A549 (cell line): Measurements from ENCODE around the gene RESF1. TPM values are rescaled to one million over a fixed set of nuclear protein-coding genes. Genes with fewer than 3 reads are reported as not detected.
"Not testable (repeated sequence)": the region's sequence is repeated elsewhere in the genome, so short reads cannot be mapped to it uniquely, and the experiment has no call there.

Experiments
- ATAC-seq, 2 experiments: fragments of 200-7000 bp in 1 of 2; fragments of >200 bp in 1 of 2; cut with Nextera tagmentation in 1 of 2; cut with Tn5 transposase in 1 of 2; 3 replicates each; pipeline versions ENCODE4 v1.8.0 to v1.9.1; 2018 to 2020; ENCODE audit warnings: mild to moderate bottlenecking in 1 of 2, moderate library complexity in 1 of 2
- CTCF ChIA-PET: fragments of 300-600 bp; sonication (Branson Sonifier 250); formaldehyde crosslinking; extraction: SDS; loops from one replicate; lab custom pipeline; 2021; ENCODE audit warnings: antibody characterized with exemption, inconsistent platforms; lab: Yijun Ruan, JAX
- POLR2A ChIA-PET: fragments of 350-600 bp; formaldehyde crosslinking; extraction: SDS; loops from one replicate; lab custom pipeline; 2021; ENCODE audit warnings: antibody characterized with exemption, inconsistent platforms; lab: Yijun Ruan, JAX
- DNase-seq, 2 experiments: peaks; one replicate each; pipeline versions ENCODE4 v3.0.0 to v3.0.0-alpha.2; 2011 to 2016; ENCODE audit warnings: low read depth in 1 of 2, low spot score in 1 of 2
- FAIRE-seq: peaks from 2 replicates; lab custom pipeline; 2011; peaks lifted over from hg19 to GRCh38; lab: Jason Lieb, UNC
- H3K27ac ChIP-seq, 2 experiments: fragments of >200 bp; sonication (Bioruptor Twin); formaldehyde crosslinking; 3 replicates each; pipeline ENCODE4 v1.5.1; 2016 to 2017
- H3K4me1 ChIP-seq: fragments of >200 bp; sonication (Bioruptor Twin); formaldehyde crosslinking; 3 replicates; pipeline ENCODE4 v1.6.1; 2016
- H3K4me2 ChIP-seq: fragments of >200 bp; sonication (Bioruptor Twin); formaldehyde crosslinking; 3 replicates; pipeline ENCODE4 v1.6.1; 2016
- H3K4me3 ChIP-seq: fragments of >200 bp; sonication (Bioruptor Twin); formaldehyde crosslinking; 3 replicates; pipeline ENCODE4 v1.5.1; 2016
- H3K9me3 ChIP-seq: fragments of >200 bp; sonication (Bioruptor Twin); formaldehyde crosslinking; 3 replicates; pipeline ENCODE4 v1.6.1; 2016
- CBX2 ChIP-seq: fragments of 200-600 bp; sonication (generic); IDR thresholded peaks from 2 replicates; pipeline ENCODE4 v1.6.1; 2016; ENCODE audit warnings: low read depth, mild to moderate bottlenecking, borderline replicate concordance
- CHD4 ChIP-seq: fragments of 200-600 bp; sonication (generic); IDR thresholded peaks from 2 replicates; pipeline ENCODE4 v1.6.1; 2016; ENCODE audit warnings: antibody characterized with exemption, mild to moderate bottlenecking, borderline replicate concordance
- EHMT2 ChIP-seq: fragments of 200-600 bp; sonication (generic); IDR thresholded peaks from 2 replicates; pipeline ENCODE4 v1.6.1; 2016; ENCODE audit warnings: antibody characterized with exemption, low read depth, mild to moderate bottlenecking, moderate library complexity
- FOSB ChIP-seq: fragments of 250-450 bp; sonication (Bioruptor Pico); IDR thresholded peaks from 2 replicates; pipeline ENCODE4 v1.5.0; 2020; ENCODE audit warnings: mild to moderate bottlenecking, moderate library complexity
- GATA3 ChIP-seq: IDR thresholded peaks from 2 replicates; pipeline ENCODE4 v1.6.1; 2012; ENCODE audit warnings: borderline replicate concordance
- HEYL ChIP-seq: fragments of 250-450 bp; sonication (Bioruptor Pico); IDR thresholded peaks from 2 replicates; pipeline ENCODE4 v1.8.0; 2021; ENCODE audit warnings: mild to moderate bottlenecking, moderate library complexity
- HOXB13 ChIP-seq: fragments of 250-450 bp; sonication (Bioruptor Pico); IDR thresholded peaks from 2 replicates; pipeline ENCODE4 v1.5.0; 2020; ENCODE audit warnings: low read depth, mild to moderate bottlenecking, moderate library complexity
- JUN ChIP-seq, 2 experiments: fragments of >200 bp; sonication (Bioruptor Twin); formaldehyde crosslinking; IDR thresholded peaks; 2 replicates in 1 of 2; 3 replicates in 1 of 2; pipeline ENCODE4 v1.6.1; 2016 to 2017
- JUNB ChIP-seq: fragments of >200 bp; sonication (Bioruptor Twin); formaldehyde crosslinking; IDR thresholded peaks from 2 replicates; pipeline ENCODE4 v1.6.1; 2016
- KDM1A ChIP-seq: fragments of 200-600 bp; sonication (generic); IDR thresholded peaks from 2 replicates; pipeline ENCODE4 v1.6.1; 2016; ENCODE audit warnings: low read depth, mild to moderate bottlenecking
- KDM5A ChIP-seq: fragments of 200-600 bp; sonication (generic); IDR thresholded peaks from 2 replicates; pipeline ENCODE4 v1.6.1; 2016; ENCODE audit warnings: antibody characterized with exemption, mild to moderate bottlenecking
- MAZ ChIP-seq: fragments of 150-350 bp; IDR thresholded peaks from 2 replicates; pipeline ENCODE4 v1.6.1; 2014; ENCODE audit warnings: antibody characterized with exemption, low read depth, low read length, borderline replicate concordance
- MYC ChIP-seq: IDR thresholded peaks from 2 replicates; pipeline ENCODE4 v1.6.1; 2012; ENCODE audit warnings: mild to moderate bottlenecking, inconsistent platforms, low read length, improper control_type of control experiment, borderline replicate concordance
- NFE2L2 ChIP-seq: fragments of 150-350 bp; conservative IDR thresholded peaks from 2 replicates; pipeline ENCODE4 v1.6.1; 2014; ENCODE audit warnings: low read length
- NPAS2 ChIP-seq: fragments of 250-450 bp; sonication (Bioruptor Pico); IDR thresholded peaks from 2 replicates; pipeline ENCODE4 v1.8.0; 2022; ENCODE audit warnings: mild to moderate bottlenecking, moderate library complexity, borderline replicate concordance
- RFX5 ChIP-seq: fragments of 450-650 bp; IDR thresholded peaks from 2 replicates; pipeline ENCODE4 v1.7.1; 2014; ENCODE audit warnings: antibody characterized with exemption, mild to moderate bottlenecking, moderate library complexity
- RNF2 ChIP-seq: fragments of 200-600 bp; sonication (generic); IDR thresholded peaks from 2 replicates; pipeline ENCODE4 v1.6.1; 2016; ENCODE audit warnings: low read depth, mild to moderate bottlenecking, antibody characterized with exemption, moderate library complexity, borderline replicate concordance
- SREBF2 ChIP-seq: fragments of 450-650 bp; IDR thresholded peaks from 2 replicates; pipeline ENCODE4 v1.6.1; 2014; ENCODE audit warnings: mild to moderate bottlenecking, moderate library complexity
- ZC3H11A ChIP-seq: fragments of 450-650 bp; IDR thresholded peaks from 2 replicates; pipeline ENCODE4 v1.6.1; 2014; ENCODE audit warnings: antibody characterized with exemption, mild to moderate bottlenecking
- ZFP36 ChIP-seq: fragments of 450-650 bp; IDR thresholded peaks from 2 replicates; pipeline ENCODE4 v1.6.1; 2014; ENCODE audit warnings: borderline replicate concordance; ENCODE audit not compliant: partially characterized antibody
- ZNF302 ChIP-seq: fragments of 250-450 bp; sonication (Bioruptor Pico); IDR thresholded peaks from 2 replicates; pipeline ENCODE4 v1.9.0; 2021; ENCODE audit warnings: inconsistent platforms, mild to moderate bottlenecking, moderate library complexity
- WGBS: methylation state at CpG from one replicate; pipeline ENCODE4 v1.1.6; 2017; ENCODE audit errors: missing lambda C conversion rate; 5-methylcytosine and 5-hydroxymethylcytosine counted together
- polyA plus RNA-seq, 4 experiments: library from polyadenylated mRNA; depleted of rRNA in 3 of 4; stranded (reverse); fragments of >200 nt; fragmentation: RNase III in 1 of 4; extraction: RNeasy Plus Mini Kit Qiagen cat#74134 plus additional on column Dnase treatment in 1 of 4; gene quantifications; 2 replicates in 3 of 4; 3 replicates in 1 of 4; pipeline ENCODE4 v1.2.3, GENCODE V29; 2011 to 2017
- TF ChIP-seq, protein P1 (sequence below): fragments of 250-450 bp; sonication (Bioruptor Pico); IDR thresholded peaks from 2 replicates; pipeline ENCODE4 v1.5.0; 2020; ENCODE audit warnings: low read depth, mild to moderate bottlenecking, moderate library complexity
- TF ChIP-seq, protein P2 (sequence below): IDR thresholded peaks from 2 replicates; pipeline ENCODE4 v1.6.1; 2012
- TF ChIP-seq, protein P3 (sequence below): fragments of >200 bp; sonication (Bioruptor Twin); formaldehyde crosslinking; IDR thresholded peaks from 2 replicates; pipeline ENCODE4 v1.6.1; 2016
- TF ChIP-seq, protein P4 (sequence below): fragments of 200-600 bp; sonication (generic); IDR thresholded peaks from 2 replicates; pipeline ENCODE4 v1.6.1; 2016; ENCODE audit warnings: antibody characterized with exemption, mild to moderate bottlenecking, moderate library complexity

Gene RESF1
- polyA plus RNA-seq, 2 of the 4 experiments (the other 2 are of a cell fraction): 17.5 to 45.4 TPM

DNA sequence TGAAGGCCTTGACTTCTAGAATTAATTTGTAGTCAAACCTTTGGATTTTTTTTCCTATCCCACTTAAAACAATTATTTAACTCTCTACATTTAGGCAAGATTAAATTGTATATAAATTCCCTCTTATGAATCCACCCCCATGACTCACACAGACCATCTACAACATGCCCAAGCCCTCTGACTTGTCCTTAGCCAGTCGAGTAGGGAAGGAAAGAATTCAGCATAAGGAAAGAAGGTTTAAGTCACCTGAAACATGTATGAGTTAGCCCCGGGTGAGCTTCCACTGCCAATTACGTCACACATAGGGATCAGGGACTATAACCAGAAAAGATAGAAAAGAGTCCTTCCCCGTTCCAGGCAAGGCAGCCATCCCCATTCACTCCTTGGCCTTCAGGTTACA is 14.9 kb upstream of the RESF1 start:
- FAIRE-seq: no peak
- Histone ChIP-seq H3K4me1 (no peaks in the 10 kb centered on the region), H3K27ac (no peak overlapping the region), H3K4me3 (no peak overlapping the region)
- CTCF ChIA-PET: interaction anchor here (0.6 kb wide), 1 partner anchor 114 kb away, joined by 4 read pairs; no protein-coding TSS in a partner anchor
- POLR2A ChIA-PET: no interaction called here
- TF ChIP-seq, protein P1, sequence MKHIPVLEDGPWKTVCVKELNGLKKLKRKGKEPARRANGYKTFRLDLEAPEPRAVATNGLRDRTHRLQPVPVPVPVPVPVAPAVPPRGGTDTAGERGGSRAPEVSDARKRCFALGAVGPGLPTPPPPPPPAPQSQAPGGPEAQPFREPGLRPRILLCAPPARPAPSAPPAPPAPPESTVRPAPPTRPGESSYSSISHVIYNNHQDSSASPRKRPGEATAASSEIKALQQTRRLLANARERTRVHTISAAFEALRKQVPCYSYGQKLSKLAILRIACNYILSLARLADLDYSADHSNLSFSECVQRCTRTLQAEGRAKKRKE (CRISPR knock-in tag): no peak
- TF ChIP-seq FOSB (CRISPR knock-in tag) (no peak), MYC (no peak), KDM1A (no peak), SREBF2 (no peak), HEYL (CRISPR knock-in tag) (no peak), NFE2L2 (no peak), NPAS2 (CRISPR knock-in tag) (no peak), CHD4 (no peak), MAZ (no peak), JUN (IDR thresholded peaks at IDR 0.05) (no peak), ZC3H11A (no peak)
- TF ChIP-seq, all 56 proteins: peak for 0
- H3K9me3 ChIP-seq: 0 out of 3 replicates have a peak, but pooled peaks cover 3% of the 10 kb centered on the region
- WGBS: 74% methylated on average over 4 of the region's 4 CpGs
- H3K4me2 ChIP-seq: no peak overlapping the region
- DNase-seq (no peak), ATAC-seq (no peak)

DNA sequence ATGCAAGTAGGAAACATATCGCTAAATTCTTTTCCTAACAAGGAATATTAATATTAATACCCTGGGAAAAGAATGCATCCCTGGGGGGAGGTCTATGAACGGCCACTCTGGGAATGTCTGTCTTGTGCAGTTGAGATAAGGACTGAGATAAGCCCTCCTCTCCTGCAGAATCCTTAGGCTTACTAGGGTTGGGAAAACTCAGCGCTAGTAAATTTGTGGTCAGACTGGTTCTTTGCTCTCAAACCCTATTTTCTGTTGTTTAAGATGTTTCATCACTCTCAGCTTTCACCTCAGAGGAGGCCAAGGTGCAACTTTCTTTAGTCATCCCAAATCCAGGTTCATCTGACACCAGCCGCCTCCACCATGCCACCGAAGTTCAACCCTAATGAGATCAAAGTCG is 11.2 kb upstream of the RESF1 start:
- WGBS: 89% methylated on average over 6 of the region's 6 CpGs
- DNase-seq: no peak
- no peak for ATAC-seq
- POLR2A ChIA-PET: no interaction called here
- H3K4me3 ChIP-seq: no peak overlapping the region
- CTCF ChIA-PET: no interaction called here
- no peaks in the 10 kb centered on the region for H3K4me1 ChIP-seq
- TF ChIP-seq JUNB: no peak
- TF ChIP-seq ZFP36: no peak
- TF ChIP-seq RNF2: no peak
- no peak for TF ChIP-seq HOXB13 (CRISPR knock-in tag)
- TF ChIP-seq CBX2: no peak
- no peak overlapping the region for H3K4me2 ChIP-seq
- no peak for FAIRE-seq
- H3K9me3 ChIP-seq: no peaks in the 10 kb centered on the region
- no peak overlapping the region for H3K27ac ChIP-seq

DNA sequence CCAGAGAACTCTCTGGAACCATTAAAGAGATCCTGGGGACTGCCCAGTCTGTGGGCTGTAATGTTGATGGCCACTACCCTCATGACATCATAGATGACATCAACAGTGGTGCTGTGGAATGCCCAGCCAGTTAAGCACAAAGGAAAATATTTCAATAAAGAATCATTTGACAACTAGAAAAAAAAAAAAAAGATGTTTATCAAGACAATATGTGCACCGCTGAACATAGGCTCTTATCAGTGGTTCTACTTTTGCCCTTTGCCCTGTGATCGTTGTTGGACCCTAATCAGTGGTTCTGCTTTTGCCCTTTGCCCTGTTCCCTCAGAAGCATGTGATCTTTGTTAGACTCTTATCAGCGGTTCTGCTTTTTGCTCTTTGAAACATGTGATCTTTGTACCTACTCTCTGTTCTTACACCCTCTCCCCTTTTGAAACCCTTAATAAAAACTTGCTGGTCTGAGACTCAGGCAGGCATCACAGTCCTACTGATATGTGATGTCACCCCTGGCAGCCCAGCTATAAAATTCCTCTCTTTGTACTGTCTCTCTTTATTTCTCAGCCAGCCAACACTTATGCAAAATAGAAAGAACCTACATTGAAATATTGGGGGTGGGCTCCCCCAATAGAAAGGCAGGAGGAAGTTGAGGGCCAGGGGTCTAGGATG is 10.4 kb upstream of the RESF1 start:
- H3K27ac ChIP-seq, ATAC-seq, H3K4me1 ChIP-seq, H3K9me3 ChIP-seq, FAIRE-seq, H3K4me2 ChIP-seq, POLR2A ChIA-PET, DNase-seq, H3K4me3 ChIP-seq: not testable (repeated sequence)
- 61% methylated on average over 3 of the region's 3 CpGs for WGBS
- CTCF ChIA-PET: interaction anchor here (1.0 kb wide), 1 partner anchor 11 kb away, joined by 3 read pairs; the partner anchor contains the start of gene RESF1

DNA sequence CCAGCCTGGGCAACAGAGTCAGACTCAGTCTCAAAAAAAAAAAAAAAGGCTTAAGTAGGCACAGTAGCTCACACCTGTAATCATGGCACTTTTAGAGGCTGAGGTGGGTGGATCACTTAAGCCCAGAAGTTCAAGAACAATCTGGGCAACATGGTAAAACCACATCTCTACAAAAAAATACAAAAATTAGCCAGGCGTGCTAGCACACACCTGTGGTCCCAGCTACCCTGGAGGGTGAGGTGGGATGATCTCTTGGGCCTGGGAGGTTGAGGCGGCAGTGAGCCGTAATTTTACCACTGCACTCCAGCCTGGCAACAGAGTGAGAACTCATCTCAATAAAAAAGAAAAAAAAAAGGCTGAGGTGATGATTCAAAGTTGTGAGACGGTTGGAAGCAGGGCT is 9.1 kb upstream of the RESF1 start:
- ATAC-seq (no peak), DNase-seq (no peak), FAIRE-seq (no peak)
- POLR2A ChIA-PET: interaction anchor here (0.7 kb wide), 1 partner anchor 262 kb away, joined by 7 read pairs; no protein-coding TSS in a partner anchor
- CTCF ChIA-PET: interaction anchor here (1.0 to 1.4 kb wide), 2 partner anchors 10 to 101 kb away, joined by 3 read pairs; partner anchors contain the start of gene RESF1
- Histone ChIP-seq H3K4me1 (no peaks in the 10 kb centered on the region), H3K4me2 (no peak overlapping the region), H3K27ac (no peak overlapping the region), H3K4me3 (no peak overlapping the region), H3K9me3 (no peaks in the 10 kb centered on the region)
- WGBS: 89% methylated on average over 4 of the region's 4 CpGs
- no peak for TF ChIP-seq ZNF302 (CRISPR knock-in tag)
- TF ChIP-seq, protein P2, sequence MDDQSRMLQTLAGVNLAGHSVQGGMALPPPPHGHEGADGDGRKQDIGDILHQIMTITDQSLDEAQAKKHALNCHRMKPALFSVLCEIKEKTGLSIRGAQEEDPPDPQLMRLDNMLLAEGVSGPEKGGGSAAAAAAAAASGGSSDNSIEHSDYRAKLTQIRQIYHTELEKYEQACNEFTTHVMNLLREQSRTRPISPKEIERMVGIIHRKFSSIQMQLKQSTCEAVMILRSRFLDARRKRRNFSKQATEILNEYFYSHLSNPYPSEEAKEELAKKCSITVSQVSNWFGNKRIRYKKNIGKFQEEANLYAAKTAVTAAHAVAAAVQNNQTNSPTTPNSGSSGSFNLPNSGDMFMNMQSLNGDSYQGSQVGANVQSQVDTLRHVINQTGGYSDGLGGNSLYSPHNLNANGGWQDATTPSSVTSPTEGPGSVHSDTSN: no peak
- TF ChIP-seq KDM5A: no peak
- TF ChIP-seq RFX5: no peak
- TF ChIP-seq EHMT2: no peak
- TF ChIP-seq NFE2L2: no peak
- TF ChIP-seq, protein P3, sequence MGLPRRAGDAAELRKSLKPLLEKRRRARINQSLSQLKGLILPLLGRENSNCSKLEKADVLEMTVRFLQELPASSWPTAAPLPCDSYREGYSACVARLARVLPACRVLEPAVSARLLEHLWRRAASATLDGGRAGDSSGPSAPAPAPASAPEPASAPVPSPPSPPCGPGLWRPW: no peak
- no peak for TF ChIP-seq GATA3
- TF ChIP-seq, protein P4, sequence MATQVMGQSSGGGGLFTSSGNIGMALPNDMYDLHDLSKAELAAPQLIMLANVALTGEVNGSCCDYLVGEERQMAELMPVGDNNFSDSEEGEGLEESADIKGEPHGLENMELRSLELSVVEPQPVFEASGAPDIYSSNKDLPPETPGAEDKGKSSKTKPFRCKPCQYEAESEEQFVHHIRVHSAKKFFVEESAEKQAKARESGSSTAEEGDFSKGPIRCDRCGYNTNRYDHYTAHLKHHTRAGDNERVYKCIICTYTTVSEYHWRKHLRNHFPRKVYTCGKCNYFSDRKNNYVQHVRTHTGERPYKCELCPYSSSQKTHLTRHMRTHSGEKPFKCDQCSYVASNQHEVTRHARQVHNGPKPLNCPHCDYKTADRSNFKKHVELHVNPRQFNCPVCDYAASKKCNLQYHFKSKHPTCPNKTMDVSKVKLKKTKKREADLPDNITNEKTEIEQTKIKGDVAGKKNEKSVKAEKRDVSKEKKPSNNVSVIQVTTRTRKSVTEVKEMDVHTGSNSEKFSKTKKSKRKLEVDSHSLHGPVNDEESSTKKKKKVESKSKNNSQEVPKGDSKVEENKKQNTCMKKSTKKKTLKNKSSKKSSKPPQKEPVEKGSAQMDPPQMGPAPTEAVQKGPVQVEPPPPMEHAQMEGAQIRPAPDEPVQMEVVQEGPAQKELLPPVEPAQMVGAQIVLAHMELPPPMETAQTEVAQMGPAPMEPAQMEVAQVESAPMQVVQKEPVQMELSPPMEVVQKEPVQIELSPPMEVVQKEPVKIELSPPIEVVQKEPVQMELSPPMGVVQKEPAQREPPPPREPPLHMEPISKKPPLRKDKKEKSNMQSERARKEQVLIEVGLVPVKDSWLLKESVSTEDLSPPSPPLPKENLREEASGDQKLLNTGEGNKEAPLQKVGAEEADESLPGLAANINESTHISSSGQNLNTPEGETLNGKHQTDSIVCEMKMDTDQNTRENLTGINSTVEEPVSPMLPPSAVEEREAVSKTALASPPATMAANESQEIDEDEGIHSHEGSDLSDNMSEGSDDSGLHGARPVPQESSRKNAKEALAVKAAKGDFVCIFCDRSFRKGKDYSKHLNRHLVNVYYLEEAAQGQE: no peak
- no peak for TF ChIP-seq RNF2
